Esophagus muscularis mucosa (tissue), 4 donors: Measurements from ENCODE around the gene RGS3.

Source experiments
- CTCF ChIP-seq, 3 experiments: fragments of 200-600 bp in 2 of 3; fragments of 450-650 bp in 1 of 3; sonication (generic) in 2 of 3; IDR thresholded peaks; one replicate each; pipeline ENCODE4 v1.5.1; 2017 to 2019; ENCODE audit warnings: antibody characterized with exemption in 3 of 3, mild to moderate bottlenecking in 2 of 3, moderate library complexity in 1 of 3
- EP300 ChIP-seq: sonication (generic); formaldehyde crosslinking; IDR thresholded peaks from one replicate; pipeline ENCODE4 v1.6.1; 2017; ENCODE audit warnings: antibody characterized with exemption
- POLR2A ChIP-seq: fragments of 450-650 bp; IDR thresholded peaks from one replicate; pipeline ENCODE4 v1.6.1; 2017; ENCODE audit warnings: antibody characterized with exemption, moderate library complexity, mild to moderate bottlenecking, low read depth

GRCh38 chr9:113472199-113472598, 8.7 kb downstream of the RGS3 start:
- TF ChIP-seq CTCF (IDR thresholded peaks at IDR 0.05) (no peak), EP300 (no peak), POLR2A (no peak)
